ENCODE results near the gene STOX1. TPM values are rescaled to one million over a fixed set of nuclear protein-coding genes. Genes with fewer than 3 reads are reported as not detected.

The STOX1 gene
- total and polyA plus RNA-seq, 10 of the 15 experiments (the other 5 are each of a cell fraction or from before 2014, with no cell fraction given) = 0.18 to 1.2 (median 0.67) TPM; not detected in 1

DNA sequence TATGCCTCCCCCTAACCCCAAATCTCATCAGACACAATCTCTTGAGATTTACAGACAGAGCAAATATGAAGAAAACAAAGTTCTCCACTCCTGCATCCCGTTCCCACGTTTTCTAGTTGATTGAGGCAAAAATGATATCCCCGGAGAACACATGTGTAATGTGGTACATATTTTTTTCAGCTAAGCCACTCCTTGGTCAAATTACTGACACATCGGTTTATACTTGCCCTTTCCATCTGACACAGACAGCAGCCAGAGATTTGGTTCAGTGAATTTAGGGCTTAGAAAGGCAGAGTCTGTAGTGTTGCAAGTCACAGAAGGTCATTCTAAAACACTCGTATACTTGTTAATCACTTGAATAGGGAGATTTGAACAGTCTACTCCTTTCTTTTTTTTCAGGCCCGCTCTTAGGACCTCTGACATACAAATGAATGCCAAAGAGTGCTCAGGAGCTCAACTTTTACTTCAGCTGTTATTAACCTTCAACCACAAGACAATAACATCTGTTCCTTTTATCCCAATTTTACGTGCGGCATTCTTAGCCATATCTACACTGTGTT, 71.9 kb downstream of the STOX1 start:
- no peak for FAIRE-seq
- RAD21 ChIA-PET (ENCODE audit: unreplicated experiment) = interaction anchor here (1.5 to 1.6 kb wide), 2 partner anchors 72 to 88 kb away, joined by 4 read pairs; partner anchors contain the start of gene STOX1
- WGBS (ENCODE audit: insufficient coverage, insufficient replicate concordance, low lambda C conversion rate, missing lambda C conversion rate) = 88% methylated on average over 8 of the region's 8 CpGs
- no peak for TF ChIP-seq ZNF592 (IDR thresholded peaks at IDR 0.05)
- TF ChIP-seq RFX5 (IDR thresholded peaks at IDR 0.05; ENCODE audit: low read depth, low read length) = no peak
- TF ChIP-seq ATF3 (IDR thresholded peaks at IDR 0.05; ENCODE audit: borderline replicate concordance, extremely low read depth, low read depth, low read length) = no peak
- TF ChIP-seq NFYB (IDR thresholded peaks at IDR 0.05; ENCODE audit: insufficient read depth, low read depth, low read length) = no peak
- no peak for TF ChIP-seq TCF12 (IDR thresholded peaks at IDR 0.05; ENCODE audit: low read depth, low read length)
- no peak for TF ChIP-seq YY1 (IDR thresholded peaks at IDR 0.05; ENCODE audit: low read depth, low read length)
- no peak for TF ChIP-seq BACH1 (IDR thresholded peaks at IDR 0.05; ENCODE audit: borderline replicate concordance)
- TF ChIP-seq MLLT1 (IDR thresholded peaks at IDR 0.05) = no peak
- no peak for TF ChIP-seq FOS (IDR thresholded peaks at IDR 0.05; ENCODE audit: borderline replicate concordance, extremely low read depth, insufficient read length)
- no peak for TF ChIP-seq SRF (IDR thresholded peaks at IDR 0.05; ENCODE audit: low read depth in 2 of 2, low read length in 2 of 2)
- TF ChIP-seq MYC (IDR thresholded peaks at IDR 0.05; ENCODE audit: insufficient read depth, insufficient read length, insufficient replicate concordance, low read length, severe bottlenecking) = no peak
- no peak for TF ChIP-seq MYB (IDR thresholded peaks at IDR 0.05; ENCODE audit: borderline replicate concordance, low read depth, low read length)
- TF ChIP-seq RBBP5 (conservative IDR thresholded peaks at IDR 0.05) = no peak

More for the DNA sequence above, 71.9 kb downstream of the STOX1 start:
- DNase-seq (ENCODE audit: low read depth, low spot score) (no peak), ATAC-seq (no peak)
- Histone ChIP-seq H3K4me1 (ENCODE audit: control insufficient read depth, insufficient read depth, low read length) (peaks cover 3% of the 10 kb centered on the region; the same call in 1 of the 2 replicates), H3K4me2 (ENCODE audit: control insufficient read depth, insufficient read depth) (no peak overlapping the region), H2AFZ (ENCODE audit: control insufficient read depth, low read depth, low read length) (no peak overlapping the region), H3K4me3 (no peak overlapping the region), H3K27me3 (replicated peaks in 1 of 2; ENCODE audit: control insufficient read depth in 2 of 2, insufficient read depth in 2 of 2, low read length in 1 of 2) (no peaks in the 10 kb centered on the region; a peak in 1 of 4 replicates), H3K9ac (ENCODE audit: control insufficient read depth, insufficient read depth, low read length) (no peak overlapping the region), H3K79me2 (ENCODE audit: control insufficient read depth, insufficient read depth, low read length) (peaks cover 26% of the 10 kb centered on the region), H4K20me1 (ENCODE audit: control insufficient read depth, insufficient read depth) (no peaks in the 10 kb centered on the region), H3K36me3 (ENCODE audit: control insufficient read depth in 2 of 2, insufficient read depth in 2 of 2, low read length in 1 of 2) (no peaks in the 10 kb centered on the region), H3K9me3 (replicated peaks; ENCODE audit: control insufficient read depth, insufficient read depth, low read length) (no peaks in the 10 kb centered on the region), H3K27ac (ENCODE audit: control insufficient read depth, insufficient read depth) (no peak overlapping the region)
- ChIA-PET CTCF (interaction anchor here (1.0 to 2.3 kb wide), 4 partner anchors 56 to 349 kb away, joined by 3 to 7 read pairs (median 6); partner anchors contain the start of gene DDX21), SMC1A (ENCODE audit: uncharacterized antibody, unreplicated experiment) (interaction anchor here (0.8 to 1.1 kb wide), 2 partner anchors 12 to 119 kb away, joined by 3 read pairs; no protein-coding TSS in a partner anchor), POLR2A (interaction anchor here (0.5 to 1.2 kb wide), 3 partner anchors 206 to 350 kb away, joined by 3 to 6 read pairs (median 3); no protein-coding TSS in a partner anchor)
- in situ Hi-C loops (cut with MboI) = no loop called here
- intact Hi-C loops (cut with micrococcal nuclease; ENCODE audit: unreplicated experiment) = loop anchor here (10.0 kb wide), 2 partner anchors 104 to 344 kb away; no protein-coding TSS in a partner anchor
- BruUV-seq (replicated peaks) = no TSS peak

Data from GM12878 (cell line).